PC-3 (cell line): Measurements from ENCODE around the gene SRRD.

Source experiments
- EZH2 ChIP-seq: fragments of 300-600 bp; sonication (generic); IDR thresholded peaks from one replicate; pipeline ENCODE4 v1.6.1; 2017; ENCODE audit warnings: antibody characterized with exemption, mild to moderate bottlenecking, low read length; ENCODE audit not compliant: unreplicated experiment
- TF ChIP-seq, protein P1 (sequence below): fragments of 300-600 bp; sonication (generic); conservative IDR thresholded peaks from 2 replicates; pipeline ENCODE4 v1.5.1; 2017; ENCODE audit warnings: antibody characterized with exemption, low read depth, mild to moderate bottlenecking, low read length

DNA sequence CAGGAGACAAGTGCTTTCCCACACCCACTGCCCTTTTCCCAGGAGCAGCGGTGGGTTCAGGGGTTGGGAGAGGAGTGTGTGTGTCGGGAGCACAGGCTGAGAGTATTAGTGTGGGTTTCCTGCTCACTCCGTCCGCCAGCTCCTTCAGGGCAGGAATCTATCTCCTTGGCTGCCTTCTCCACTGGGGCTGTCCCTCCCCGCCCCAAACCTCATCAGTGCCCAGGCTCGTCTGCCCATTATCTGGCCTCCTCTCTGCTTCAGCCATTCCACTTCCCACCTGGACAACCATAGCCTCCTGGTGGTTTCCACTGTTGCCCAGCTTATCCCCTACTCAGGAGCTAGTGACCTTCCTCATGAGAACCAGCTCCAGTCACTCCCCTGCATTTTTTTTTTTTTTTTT is 34.7 kb upstream of the SRRD start:
- TF ChIP-seq, protein P1, sequence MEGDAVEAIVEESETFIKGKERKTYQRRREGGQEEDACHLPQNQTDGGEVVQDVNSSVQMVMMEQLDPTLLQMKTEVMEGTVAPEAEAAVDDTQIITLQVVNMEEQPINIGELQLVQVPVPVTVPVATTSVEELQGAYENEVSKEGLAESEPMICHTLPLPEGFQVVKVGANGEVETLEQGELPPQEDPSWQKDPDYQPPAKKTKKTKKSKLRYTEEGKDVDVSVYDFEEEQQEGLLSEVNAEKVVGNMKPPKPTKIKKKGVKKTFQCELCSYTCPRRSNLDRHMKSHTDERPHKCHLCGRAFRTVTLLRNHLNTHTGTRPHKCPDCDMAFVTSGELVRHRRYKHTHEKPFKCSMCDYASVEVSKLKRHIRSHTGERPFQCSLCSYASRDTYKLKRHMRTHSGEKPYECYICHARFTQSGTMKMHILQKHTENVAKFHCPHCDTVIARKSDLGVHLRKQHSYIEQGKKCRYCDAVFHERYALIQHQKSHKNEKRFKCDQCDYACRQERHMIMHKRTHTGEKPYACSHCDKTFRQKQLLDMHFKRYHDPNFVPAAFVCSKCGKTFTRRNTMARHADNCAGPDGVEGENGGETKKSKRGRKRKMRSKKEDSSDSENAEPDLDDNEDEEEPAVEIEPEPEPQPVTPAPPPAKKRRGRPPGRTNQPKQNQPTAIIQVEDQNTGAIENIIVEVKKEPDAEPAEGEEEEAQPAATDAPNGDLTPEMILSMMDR = no peak
- TF ChIP-seq EZH2 = no peak
